HCEC 1CT (cell line): ENCODE results near the gene PDLIM4.

Source experiments
- DNase-seq: peaks from one replicate; pipeline ENCODE4 v3.0.0-alpha.2; 2017

The PDLIM4 gene

DNA sequence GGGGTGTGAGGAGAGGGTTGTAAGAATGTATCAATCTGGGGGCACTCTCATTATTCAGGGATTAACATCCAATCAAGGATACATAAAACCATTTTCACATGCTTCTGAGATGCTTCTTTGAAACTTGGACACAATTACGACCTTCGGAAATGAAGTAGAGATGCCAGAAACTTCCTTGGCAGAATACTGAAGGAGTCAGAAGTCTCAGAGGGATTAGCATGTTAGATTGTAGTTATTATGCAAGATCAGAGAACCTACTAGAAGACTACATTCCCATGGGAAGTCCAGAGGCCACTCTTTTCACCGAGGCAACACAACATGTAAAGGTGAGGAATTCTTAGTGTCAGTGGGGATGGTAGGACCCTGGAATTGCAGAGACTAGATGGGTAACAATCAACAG is 31.6 kb downstream of the PDLIM4 start:
- no peak for DNase-seq

DNA sequence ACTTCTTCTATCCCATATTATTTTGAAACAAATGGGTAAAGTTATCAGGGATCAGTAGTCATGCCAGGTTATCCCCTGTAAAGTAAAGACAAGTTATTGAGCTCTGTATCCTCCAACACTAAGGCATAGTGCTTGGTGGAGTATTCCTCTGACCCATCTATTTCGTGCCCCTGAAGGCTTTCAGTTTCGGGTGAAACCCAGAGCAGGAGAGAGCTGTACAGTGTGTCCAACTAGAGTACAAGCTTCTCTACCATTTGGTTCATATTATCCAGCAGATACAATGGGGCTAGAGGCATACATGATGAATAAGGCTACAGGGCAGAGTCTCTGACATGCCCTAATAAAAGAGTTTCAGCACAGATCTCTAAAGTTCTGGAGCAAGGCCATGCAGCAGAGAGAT is 33.5 kb downstream of the PDLIM4 start:
- DNase-seq = no peak

DNA sequence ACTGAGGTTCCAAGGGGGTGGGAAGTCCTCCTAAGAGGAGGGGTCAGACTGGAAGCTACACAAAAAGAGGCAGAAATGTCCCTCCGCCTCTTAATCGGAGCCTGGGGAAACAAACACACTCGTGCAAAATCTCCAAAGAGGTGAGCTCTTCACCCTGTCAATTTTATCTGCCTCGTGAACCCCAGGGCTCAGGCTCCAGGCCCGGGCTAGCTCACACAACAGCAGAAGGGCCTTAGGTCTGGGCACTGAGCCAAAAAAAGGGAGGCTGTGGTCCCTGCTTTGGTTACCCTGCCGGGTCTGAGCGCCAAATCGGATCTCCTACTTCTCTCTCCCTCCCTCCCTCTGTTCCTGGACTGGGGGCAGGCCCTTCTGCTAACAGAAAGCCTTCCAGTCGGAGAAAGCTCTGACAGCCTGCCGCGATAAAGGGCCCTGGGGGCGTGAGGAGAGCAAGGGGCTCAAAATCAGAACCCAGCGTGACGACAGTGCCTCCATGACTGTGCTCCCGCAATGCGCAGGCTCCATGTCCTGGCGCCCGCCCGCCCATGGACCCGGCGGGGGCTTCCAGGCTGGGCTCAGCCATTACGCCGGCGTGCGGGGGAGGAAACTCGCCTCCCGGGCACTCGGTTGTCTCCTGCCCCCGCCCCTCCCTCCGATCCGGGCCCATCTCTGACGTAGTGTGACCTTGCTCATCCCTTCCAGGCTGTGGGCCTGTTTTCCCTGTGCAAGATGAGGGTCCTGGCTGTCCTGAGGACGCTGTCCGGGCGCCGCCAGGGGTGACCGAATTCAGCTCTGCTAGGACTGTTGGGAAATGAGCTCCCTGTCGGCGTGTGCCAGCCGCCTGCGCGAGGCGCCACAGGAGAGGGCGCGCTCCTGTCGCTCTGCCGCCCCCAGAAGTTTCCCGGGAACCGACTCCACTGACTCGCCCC is 35.8 kb downstream of the PDLIM4 start:
- DNase-seq = peak; percentile 80

DNA sequence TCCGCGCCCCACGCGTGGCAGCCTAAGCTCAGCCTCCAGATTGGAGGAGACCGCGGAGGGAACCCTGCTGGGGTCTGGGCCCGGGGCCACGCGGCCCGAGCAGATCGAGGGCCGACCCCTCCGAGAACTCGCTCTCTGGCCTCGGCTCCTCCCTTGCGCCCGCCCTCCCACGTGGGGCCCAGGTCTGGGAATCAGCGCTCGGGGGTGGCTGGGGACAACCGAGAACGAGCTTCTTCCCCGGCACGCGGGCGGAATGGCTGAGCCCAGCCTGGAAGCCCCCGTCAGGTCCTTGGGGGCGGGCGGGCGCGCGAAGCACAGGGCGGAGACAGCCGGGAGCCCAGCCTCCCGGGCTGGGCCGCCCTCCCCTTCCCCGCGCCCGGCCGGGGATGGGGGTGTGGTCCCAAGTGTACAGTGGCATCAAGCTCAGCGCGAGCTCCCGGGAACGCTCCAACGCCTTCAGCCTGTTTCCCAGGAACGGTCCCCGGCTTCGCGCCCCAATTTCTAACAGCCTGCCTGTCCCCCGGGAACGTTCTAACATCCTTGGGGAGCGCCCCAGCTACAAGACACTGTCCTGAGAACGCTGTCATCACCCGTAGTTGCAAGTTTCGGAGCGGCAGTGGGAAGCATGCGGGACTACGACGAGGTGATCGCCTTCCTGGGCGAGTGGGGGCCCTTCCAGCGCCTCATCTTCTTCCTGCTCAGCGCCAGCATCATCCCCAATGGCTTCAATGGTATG is 36.7 kb downstream of the PDLIM4 start, which contains the start of gene SLC22A4:
Gene SLC22A4, plus strand, starts transcription at position 403 of the 736 bp plus-strand sequence. Its CDS starts 223 bp downstream, at position 626.
- peak; percentile 94 for DNase-seq

DNA sequence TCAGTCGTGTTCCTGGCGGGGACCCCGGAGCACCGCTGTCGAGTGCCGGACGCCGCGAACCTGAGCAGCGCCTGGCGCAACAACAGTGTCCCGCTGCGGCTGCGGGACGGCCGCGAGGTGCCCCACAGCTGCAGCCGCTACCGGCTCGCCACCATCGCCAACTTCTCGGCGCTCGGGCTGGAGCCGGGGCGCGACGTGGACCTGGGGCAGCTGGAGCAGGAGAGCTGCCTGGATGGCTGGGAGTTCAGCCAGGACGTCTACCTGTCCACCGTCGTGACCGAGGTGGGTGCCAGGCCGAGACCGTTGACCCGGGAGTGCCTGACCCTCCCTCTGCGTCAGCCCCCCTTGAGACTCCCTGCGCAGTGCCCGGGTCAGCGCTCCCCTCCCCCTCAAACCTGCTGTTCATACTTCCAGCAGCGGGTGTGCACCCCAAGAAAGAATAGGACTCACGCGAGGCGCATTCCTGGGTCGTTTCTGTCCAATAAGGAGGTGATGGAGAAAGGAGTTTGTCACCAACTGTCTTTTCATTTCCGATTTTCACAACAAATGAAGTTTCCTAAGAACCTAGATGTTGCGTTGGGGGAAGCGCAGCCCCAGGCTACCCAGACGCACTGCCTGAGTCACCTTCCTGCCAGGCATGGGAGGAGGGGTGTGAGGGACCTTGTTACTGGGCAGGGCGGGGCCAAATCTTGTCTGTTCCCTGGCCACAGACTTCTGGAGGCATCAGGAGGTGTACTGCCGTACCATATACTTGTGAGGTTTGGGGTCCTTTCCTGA is 37.4 kb downstream of the PDLIM4 start:
- DNase-seq = peak; percentile 84

DNA sequence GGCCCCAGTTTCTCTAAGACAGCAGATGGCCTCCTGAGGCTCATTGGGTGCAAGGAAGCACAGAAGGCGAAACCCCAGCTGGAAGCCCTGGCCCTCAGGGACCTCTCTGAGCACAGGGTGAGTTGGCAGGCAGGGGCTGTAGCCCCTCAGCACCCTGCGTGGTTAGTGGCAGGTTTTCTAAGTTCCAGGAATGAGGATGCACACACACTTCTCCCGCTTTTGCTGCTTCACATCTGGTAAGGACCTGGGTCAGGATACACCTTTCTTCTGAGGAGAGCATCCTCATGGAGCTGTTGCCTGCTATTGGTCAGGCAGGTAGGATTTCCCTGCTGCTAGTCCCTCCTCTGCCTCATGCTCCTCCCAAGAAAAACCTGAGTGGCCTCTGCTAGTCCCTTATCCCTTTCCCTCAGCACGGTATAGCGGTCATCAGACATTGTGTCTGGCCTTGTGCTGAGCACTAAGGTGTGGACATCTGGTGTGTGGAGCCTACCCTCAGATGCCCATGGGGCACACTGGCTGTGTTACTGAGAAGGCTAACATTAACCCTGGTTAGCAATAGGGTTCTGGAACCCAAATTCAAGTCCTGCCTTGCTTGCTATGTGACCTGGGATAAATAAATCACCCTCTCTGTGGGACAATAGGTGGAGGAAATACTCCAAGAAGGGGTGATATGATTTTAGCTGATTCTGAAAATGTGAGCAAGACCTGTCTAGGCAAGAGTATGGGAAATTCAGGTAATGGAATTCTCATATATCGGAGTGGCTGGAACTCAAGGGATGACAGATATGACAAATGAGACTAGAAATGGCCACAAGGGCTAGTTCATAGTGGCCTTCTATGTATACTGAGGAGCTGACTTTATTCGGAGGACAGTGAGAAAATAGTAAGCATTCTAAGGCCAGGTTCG is 38.3 kb downstream of the PDLIM4 start:
- DNase-seq = no peak

DNA sequence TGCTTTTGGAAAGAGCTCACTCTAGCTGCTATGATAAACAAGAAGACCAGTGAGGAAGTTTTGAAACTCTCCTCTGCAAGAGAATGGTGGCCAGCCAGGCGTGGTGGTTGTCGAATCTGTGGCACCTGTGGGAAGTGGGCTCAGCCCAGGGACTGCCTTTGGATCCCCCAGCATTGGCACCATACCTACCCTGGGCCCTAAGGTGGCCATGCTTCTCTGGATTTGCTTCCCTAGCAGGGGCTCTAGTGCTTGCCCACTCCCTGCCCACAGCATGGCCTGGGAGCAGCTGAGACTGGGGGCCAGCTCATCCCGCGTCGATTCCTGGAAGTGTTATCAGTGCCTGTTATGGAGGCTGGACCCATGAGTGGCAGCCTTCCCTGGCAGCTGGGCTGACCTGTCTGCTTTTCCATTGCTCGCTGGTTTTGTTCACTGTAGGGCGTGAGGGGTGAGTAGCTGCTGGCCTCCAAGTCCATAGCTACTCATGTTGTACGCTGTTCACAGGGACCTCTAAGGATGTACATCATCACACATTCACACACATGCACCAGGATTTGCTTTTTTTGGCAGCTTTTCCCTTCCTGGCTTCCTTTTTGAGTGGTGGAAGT is 39.0 kb downstream of the PDLIM4 start:
- DNase-seq = no peak

DNA sequence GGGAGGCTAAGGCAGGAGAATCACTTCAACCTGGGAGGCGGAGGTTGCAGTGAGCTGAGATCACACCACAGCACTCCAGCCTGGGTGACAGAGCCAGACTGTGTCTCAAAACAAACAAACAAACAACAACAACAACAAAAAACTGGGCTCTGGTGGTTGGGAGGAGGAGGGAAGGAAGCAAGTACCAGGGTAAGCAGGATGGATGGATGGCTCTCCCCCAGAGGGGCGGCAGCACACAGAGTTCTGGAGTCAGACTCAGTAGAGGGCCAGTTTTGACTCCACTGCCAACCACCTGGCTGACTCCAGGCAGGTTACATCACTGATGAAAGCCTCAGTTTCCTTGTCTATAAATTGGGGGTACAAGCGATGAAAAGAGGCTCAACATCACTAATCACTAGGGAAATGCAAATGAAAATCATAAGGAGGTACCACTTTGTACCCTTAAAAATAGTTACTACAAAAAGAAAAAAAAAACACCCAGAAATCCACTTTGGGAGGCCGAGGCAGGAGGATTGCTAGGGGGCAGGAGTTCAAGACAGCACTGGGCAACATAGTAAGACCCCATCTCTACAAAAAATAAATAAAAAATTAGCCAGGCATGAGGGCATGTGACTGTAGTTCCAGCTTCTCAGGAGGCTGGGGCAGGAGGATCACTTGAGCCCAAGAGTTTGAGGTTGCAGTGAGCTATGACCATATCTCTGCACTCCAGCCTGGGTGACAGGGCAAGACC is 39.9 kb downstream of the PDLIM4 start:
- DNase-seq = no peak

DNA sequence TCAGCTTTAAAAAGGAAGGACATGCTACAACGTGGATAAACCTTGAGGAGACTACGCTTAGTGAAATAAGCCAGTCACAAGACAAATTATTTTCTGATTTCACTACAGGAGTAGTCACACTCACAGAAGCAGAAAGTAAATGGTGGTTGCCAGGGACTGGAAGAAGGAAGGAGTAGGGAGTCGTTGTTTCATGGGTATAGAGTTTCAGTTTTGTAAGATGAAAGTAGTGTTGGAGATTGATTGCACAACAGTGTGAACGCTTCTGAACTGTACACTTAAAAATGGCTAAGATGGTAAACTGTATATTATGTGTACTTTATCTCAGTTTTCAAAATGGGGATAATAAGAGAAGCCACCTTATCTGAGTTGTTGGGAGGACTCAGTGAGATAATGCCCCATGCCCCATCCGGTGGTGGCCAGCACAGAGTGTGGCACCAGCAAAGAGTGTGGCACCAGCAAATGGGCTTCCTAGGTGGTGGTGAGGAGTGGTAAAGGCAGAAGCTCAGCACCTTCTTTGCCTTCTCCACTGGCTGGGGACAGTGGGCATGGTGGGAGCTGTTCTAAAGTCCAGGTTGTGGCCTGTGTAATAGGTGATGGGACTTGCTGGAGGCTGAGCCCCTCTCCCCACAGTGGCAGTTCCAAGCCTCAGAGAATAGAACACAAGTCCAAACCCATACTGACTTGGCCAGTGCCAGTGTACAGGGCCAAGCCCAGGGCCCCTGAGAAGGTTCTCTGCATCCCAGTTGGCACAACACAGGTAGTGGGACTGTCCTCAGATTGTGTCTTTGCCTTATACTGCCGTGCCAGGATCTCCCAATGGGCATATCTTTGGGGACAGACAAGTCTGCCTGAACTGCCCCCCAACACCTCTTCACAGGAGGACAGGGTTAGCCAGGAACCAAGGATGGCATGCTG is 41.1 kb downstream of the PDLIM4 start:
- DNase-seq = no peak

DNA sequence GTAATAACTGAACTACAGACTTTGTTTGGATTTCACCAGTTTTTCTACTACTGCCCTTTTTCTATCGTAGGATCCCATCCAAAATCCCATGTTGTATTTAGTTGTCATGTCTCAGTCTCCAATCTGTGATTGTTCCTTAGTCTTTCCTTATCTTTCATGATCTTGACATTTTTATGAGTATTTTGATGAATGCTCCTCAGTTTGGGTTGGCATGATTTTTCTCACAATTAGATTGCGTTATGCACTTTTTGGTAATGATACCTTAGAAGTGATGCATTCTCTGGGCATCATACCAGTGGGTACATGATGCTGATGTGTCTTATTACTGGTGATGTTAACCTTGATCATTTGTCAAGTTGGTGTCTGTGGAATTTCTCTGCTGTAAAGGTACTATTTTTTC is 42.4 kb downstream of the PDLIM4 start:
- DNase-seq = no peak

DNA sequence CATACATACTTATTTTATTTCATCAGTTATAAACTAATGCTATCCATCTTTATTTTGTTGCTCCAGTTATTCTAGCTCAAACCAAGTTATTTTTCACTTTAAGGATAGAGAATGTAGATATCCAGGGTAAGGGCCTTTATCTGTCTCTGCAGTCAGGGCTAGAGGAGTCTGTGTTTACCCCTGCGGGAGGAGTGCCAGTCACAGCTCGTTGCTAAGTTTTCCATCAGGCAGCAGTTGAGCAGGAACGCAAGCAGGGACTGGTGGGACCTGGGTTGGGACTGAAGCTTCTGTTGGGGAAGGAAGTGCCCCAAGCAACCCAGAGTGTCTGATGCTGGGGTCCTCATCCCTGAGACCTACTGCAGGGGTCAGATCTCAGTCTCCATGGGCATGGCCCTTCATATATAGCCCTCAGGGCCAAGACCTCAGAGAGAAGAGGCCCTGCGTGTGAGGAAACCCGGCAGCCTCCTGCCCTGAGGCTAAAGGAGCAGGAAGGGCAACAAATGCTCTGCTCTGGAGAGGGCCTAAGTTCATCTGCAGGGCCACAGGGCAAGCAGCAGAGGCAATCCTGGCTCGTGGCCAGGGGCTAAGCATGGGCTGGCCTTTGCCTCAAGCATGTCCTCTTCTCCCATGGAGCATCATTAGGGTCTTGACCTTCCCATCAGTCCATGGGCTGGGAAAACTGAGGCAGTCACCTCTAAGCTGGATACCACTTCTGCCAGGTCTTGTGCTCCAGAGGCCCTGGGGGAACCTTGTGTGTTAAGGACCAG is 43.3 kb downstream of the PDLIM4 start:
- DNase-seq = no peak

DNA sequence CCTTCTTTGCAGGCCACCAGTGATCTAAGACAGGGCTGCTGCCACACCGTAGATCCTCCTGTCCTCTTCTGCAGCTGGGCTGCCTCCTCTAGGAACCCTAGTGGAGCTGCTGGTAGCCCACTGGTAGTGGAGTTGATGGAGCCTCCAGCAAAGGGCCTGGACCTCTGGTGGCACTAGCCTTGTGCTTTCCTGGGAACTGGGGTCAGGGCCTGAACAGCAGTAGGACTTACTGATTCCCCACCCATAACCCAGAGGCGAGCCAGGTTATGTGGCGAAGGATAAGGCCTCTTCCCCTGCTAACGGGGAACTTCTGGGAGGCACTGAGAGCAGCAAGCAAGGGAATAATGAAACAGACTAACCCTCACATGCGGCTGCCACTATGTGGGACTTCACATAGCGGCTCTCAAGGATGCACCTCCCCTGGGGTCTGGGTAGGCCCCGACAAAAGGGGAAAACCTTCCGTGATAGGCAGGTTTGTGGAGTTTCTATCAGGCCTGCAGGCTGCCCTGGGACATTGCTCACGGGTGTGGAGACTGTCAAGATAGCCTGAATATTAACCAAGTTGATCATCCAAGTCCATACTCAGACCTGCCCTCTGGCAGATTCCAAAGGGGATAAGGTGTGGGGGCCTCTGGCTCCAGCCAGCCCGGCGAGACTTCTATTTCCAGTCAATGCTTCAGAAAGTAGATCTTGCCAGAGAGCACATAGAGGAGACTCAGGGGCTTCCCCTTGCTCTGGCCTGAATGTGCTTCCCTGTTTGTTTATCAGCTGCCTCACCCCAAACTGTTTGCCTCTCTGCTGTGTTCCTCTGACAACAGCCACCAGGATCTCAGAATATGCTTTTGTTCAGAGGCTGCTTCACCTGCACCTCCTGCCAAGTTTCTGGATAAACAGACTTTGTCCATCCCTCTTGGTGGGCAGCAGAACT is 44.1 kb downstream of the PDLIM4 start:
- no peak for DNase-seq

DNA sequence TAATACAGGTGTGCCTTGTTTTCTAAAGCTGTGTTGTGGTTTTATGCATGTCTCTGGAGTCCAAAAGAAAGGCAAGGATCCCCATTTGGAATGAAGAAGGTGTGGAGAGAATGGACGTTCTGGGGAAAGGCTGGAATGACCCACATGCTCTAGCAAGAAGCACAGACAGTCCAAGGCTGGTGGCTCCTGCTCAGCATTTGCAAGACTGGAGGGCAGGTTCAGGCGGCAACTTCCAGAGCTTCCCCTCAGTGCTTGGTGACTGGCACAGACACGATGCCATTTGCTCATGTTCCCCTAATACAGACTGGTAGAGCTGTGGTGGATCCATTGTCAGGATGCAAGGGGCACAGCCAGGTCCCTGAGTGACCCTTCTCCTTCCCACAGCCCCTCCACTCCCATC is 44.9 kb downstream of the PDLIM4 start:
- DNase-seq = no peak

DNA sequence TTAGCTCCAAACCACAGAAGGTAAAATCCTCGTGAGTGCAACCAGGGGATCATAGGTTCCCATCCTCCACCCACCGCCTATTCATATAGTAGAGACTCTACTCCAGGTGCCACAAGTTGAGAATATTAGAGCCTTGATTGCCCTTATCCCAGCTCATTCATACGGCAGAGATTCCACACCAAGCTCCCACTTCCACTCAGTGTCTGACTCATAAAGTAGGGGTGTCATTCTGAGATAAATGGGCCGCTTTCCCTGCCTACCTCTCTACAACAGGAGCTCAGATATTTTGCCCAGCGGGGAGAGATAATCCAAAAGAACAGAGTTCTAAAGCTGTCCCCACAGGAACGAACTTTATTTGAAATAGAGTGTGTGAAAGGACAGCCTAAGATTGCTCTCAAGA is 46.1 kb downstream of the PDLIM4 start:
- DNase-seq = no peak

DNA sequence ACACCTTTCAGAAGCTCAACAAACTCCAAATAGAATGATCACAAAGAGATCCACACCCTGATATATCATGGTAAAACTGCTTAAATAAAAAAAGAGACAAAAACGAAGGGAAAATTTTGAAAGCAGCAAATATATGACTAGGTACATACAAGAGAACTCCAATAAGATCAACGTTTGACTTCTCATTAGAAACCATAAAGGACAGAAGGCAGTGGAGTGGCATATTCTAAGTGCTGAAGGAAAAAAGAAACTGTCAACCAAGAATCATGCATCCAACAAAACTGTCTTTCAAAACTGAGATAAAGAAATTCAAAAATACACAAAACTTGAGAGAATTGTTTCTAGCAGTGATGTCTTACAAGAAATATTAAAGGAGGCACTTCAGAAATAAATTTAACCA is 47.9 kb downstream of the PDLIM4 start:
- no peak for DNase-seq

DNA sequence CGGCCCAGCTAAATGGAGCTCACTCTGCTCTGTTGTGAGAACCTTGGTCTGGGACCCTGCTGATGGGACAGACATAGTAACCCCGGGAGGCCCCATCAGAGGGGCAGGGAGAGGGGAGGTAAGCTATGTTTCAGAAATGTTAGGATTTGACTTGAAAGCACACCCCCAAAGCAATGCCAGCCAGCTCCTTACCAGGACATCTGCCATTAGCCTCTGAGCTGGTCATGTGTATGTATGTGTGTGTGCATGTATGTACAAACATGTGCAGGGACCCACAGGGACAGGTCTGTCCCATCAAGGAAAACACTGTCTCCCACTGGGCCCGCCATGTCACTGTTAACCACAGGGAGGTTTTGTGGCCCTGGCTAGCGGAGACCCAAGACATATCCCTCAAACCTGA is 51.2 kb downstream of the PDLIM4 start:
- no peak for DNase-seq

DNA sequence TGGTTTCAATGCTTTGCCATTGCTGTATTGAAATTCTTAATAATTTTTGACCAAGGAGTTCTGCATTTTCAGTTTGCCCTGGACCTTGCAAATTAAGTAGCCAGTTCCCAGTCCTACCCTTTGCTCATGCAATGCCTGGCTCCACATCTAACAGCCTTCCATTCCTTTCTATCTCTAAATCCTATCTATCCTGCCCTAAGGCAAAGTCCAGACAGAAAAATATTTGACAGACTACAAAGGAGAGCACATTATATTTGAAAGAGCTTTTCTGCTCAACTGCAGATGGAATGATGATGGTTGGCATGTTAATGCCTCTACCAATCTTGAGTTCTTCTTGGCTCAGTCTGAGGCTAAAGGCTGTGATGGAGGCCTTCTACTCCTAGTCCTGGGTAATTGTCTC is 52.2 kb downstream of the PDLIM4 start:
- DNase-seq = no peak
